Esophagus squamous epithelium (tissue), 4 donors: Measurements from ENCODE around the gene VGLL4.

ENCODE experiments used
- POLR2A ChIP-seq, 4 donors: fragments of 450-650 bp; IDR thresholded peaks; one replicate each; pipeline ENCODE4 v1.6.1; 2017; ENCODE audit warnings: antibody characterized with exemption in 4 of 4, mild to moderate bottlenecking in 4 of 4, moderate library complexity in 3 of 4
- TF ChIP-seq, protein P1 (sequence below), 6 experiments: fragments of 450-650 bp in 4 of 6; fragments of 200-600 bp in 2 of 6; sonication (generic) in 2 of 6; IDR thresholded peaks; one replicate each; pipeline ENCODE4 v1.5.1; 2016 to 2019; ENCODE audit warnings: antibody characterized with exemption in 6 of 6, mild to moderate bottlenecking in 4 of 6, moderate library complexity in 4 of 6

- TF ChIP-seq, protein P1, sequence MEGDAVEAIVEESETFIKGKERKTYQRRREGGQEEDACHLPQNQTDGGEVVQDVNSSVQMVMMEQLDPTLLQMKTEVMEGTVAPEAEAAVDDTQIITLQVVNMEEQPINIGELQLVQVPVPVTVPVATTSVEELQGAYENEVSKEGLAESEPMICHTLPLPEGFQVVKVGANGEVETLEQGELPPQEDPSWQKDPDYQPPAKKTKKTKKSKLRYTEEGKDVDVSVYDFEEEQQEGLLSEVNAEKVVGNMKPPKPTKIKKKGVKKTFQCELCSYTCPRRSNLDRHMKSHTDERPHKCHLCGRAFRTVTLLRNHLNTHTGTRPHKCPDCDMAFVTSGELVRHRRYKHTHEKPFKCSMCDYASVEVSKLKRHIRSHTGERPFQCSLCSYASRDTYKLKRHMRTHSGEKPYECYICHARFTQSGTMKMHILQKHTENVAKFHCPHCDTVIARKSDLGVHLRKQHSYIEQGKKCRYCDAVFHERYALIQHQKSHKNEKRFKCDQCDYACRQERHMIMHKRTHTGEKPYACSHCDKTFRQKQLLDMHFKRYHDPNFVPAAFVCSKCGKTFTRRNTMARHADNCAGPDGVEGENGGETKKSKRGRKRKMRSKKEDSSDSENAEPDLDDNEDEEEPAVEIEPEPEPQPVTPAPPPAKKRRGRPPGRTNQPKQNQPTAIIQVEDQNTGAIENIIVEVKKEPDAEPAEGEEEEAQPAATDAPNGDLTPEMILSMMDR (IDR thresholded peaks at IDR 0.05): no peak
- no peak for TF ChIP-seq POLR2A (IDR thresholded peaks at IDR 0.05)
These were observed 14.5 kb upstream of the VGLL4 start for GRCh38 chr3:11658180-11658579.
